ENCODE measurements around the gene ARHGEF9.
"Not testable (repeated sequence)": the region's sequence is repeated elsewhere in the genome, so short reads cannot be mapped to it uniquely, and the experiment has no call there.

The ARHGEF9 gene

GRCh38 chrX:63657821-63658220, 127.2 kb downstream of the ARHGEF9 start:
- DNase-seq: no peak

- no peak for DNase-seq
These were observed 128.0 kb downstream of the ARHGEF9 start for GRCh38 chrX:63656871-63657580.

GRCh38 chrX:63652086-63652765, 132.8 kb downstream of the ARHGEF9 start:
- DNase-seq: no peak

GRCh38 chrX:63645748-63646147, 139.3 kb downstream of the ARHGEF9 start:
- DNase-seq: not testable (repeated sequence)

GRCh38 chrX:63635750-63636149, 149.3 kb downstream of the ARHGEF9 start:
- no peak for DNase-seq

GRCh38 chrX:63613531-63614028, 171.4 kb downstream of the ARHGEF9 start:
- DNase-seq: no peak

GRCh38 chrX:63585936-63586335, 199.1 kb downstream of the ARHGEF9 start:
- no peak for DNase-seq

Data from hematopoietic multipotent progenitor cell treated with erythropoietin and hydrocortisone succinate and interleukin-3 and kit ligand, for 6 days (in vitro differentiated cells).